HG03025 (cell line): ENCODE measurements around the gene PSPN.

ENCODE experiments used
- ATAC-seq: cut with Tn5 transposase; IDR thresholded peaks from one replicate; pipeline ENCODE4 v1.9.1; 2021; ENCODE audit warnings: mild to moderate bottlenecking, moderate library complexity; ENCODE audit not compliant: unreplicated experiment, low FRiP score

PSPN gene

GRCh38 chr19:6334490-6335285 lies 41.0 kb downstream of the PSPN start:
- no peak for ATAC-seq

GRCh38 chr19:6333439-6333838 lies 42.3 kb downstream of the PSPN start, which contains the start of gene ACER1:
Gene ACER1 (minus strand): TSS chr19:6333612. CDS start chr19:6333551, 61 bp downstream.
- no peak for ATAC-seq

GRCh38 chr19:6326815-6327214 lies 48.9 kb downstream of the PSPN start:
- ATAC-seq: no peak

GRCh38 chr19:6325614-6326013 lies 50.1 kb downstream of the PSPN start:
- no peak for ATAC-seq
